ENCODE results near the gene CNTRL.
A peak's percentile ranks its signal among the peaks of the same experiment; 100 is the strongest.
"Not testable (repeated sequence)": the region's sequence is repeated elsewhere in the genome, so short reads cannot be mapped to it uniquely, and the experiment has no call there.

Gene CNTRL

DNA sequence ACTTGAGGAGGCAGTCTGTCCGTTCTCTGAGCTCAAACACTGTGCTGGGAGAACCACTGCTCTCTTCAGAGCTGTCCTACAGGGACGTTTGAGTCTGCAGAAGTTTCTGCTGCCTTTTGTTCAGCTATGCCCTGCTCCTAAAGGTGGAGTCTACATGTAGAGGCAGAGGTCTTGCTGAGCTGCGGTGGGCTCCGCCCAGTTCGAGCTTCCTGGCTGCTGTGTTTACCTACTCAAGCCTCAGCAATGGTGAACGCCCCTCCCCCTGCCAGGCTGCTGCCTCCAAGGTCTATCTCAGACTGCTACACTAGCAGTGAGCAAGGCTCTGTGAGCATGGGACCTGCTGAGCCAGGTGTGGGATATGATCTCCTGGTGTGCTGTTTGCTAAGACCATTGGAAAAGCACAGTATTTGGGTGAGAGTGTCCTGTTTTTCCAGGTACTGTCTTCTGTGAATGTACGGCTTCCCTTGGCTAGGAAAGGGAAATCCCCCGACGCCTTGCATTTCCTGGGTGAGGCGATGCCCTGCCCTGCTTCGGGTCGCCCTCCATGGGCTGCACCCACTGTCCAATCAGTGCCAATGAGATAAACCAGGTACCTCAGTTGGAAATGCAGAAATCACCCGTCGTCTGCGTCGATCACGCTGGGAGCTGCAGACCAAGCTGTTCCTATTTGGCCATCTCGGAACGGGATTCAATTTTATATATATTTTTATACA, 58.5 kb downstream of the CNTRL start:
- DNase-seq: no peak

- DNase-seq: no peak
These were observed 60.9 kb downstream of the CNTRL start for GRCh38 chr9:121135642-121136041.

DNA sequence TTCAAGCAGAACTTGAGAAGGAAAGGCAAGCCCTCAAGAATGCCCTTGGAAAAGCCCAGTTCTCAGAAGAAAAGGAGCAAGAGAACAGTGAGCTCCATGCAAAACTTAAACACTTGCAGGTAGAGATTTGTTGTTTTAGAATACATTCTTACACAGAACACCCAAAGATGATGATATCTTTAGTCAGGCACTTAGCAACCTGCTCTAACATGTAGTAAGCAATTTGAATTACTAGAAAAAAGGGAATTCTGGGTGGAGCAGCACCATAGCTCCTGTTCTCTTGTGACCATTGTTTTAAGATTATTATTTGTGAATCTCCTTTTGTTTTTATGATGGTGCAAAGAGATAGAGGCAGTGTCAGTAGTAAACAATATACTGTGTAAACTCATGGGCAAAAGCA, 63.8 kb downstream of the CNTRL start:
- DNase-seq: no peak

- no peak for DNase-seq
These were observed 64.2 kb downstream of the CNTRL start for GRCh38 chr9:121138973-121139372.

GRCh38 chr9:121140162-121140561, 65.4 kb downstream of the CNTRL start:
- no peak for DNase-seq

- DNase-seq: no peak
These were observed 66.6 kb downstream of the CNTRL start for GRCh38 chr9:121141306-121141705.

- peak; percentile 3 for DNase-seq
These were observed 67.0 kb downstream of the CNTRL start for GRCh38 chr9:121141706-121142105.

- DNase-seq: no peak
These were observed 69.0 kb downstream of the CNTRL start for GRCh38 chr9:121143771-121144170.

GRCh38 chr9:121144482-121144881, 69.7 kb downstream of the CNTRL start:
- no peak for DNase-seq

- DNase-seq: no peak
These were observed 75.4 kb downstream of the CNTRL start for GRCh38 chr9:121150188-121150587.

- no peak for DNase-seq
These were observed 78.9 kb downstream of the CNTRL start for GRCh38 chr9:121153642-121154041.

GRCh38 chr9:121154782-121155181, 80.0 kb downstream of the CNTRL start:
- DNase-seq: peak; percentile 10

GRCh38 chr9:121156263-121156731, 81.5 kb downstream of the CNTRL start:
- peak; percentile 98 for DNase-seq

DNA sequence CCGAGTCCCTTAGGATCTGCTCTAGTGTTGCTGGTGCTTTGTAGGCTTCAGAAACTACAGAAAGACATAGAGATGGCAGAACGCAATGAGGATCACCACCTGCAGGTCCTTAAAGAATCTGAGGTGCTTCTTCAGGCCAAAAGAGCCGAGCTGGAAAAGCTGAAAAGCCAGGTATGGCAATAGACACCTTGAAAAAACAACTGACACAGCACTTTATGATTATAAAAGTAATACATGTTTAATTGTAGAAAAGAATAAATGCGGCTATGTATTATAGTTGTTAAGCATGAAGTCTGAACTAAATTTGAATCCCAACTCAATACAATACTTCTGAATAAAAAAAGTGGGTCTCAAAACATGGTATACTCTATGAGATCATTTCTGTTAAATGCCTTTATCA, 83.2 kb downstream of the CNTRL start:
- no peak for DNase-seq

- DNase-seq: no peak
These were observed 85.3 kb downstream of the CNTRL start for GRCh38 chr9:121160025-121160424.

DNA sequence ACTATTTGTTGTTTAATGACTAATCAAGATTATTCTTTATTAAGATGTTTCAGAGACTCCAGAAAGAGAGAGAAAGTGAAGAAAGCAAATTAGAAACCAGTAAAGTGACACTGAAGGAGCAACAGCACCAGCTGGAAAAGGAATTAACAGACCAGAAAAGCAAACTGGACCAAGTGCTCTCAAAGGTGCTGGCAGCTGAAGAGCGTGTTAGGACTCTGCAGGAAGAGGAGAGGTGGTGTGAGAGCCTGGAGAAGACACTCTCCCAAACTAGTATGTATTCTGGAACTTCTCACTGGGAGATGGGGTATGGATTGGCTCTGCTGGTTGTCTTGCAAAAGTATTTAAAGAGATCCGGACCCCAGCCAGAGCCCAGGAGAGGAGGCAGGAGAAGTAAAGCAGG, 93.3 kb downstream of the CNTRL start:
- DNase-seq: no peak

DNA sequence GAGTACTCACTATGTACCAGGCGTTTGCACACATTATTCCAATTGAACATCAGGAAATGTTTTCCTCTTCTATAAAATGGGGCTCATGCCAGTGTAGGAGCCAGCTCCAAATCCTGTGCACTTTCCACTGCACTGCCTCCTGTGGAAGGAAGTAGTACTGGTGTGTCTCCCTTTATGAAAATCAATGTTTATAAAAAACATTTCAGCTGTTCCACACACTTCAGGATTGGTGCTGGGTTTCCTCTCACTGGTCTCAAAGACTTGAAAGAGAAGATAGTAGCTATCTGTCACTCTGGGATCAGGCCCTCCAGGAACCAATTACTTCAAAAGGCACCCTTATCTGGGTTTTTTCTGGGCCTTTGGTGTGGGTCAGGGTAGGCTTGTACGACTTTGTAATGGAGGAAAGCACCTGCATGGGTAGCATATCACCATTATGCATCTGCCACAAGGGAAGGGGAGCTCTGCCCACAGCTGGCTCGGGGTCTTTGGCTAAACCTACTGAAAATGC, 94.4 kb downstream of the CNTRL start:
- no peak for DNase-seq

GRCh38 chr9:121171236-121171635, 96.5 kb downstream of the CNTRL start:
- DNase-seq: no peak

DNA sequence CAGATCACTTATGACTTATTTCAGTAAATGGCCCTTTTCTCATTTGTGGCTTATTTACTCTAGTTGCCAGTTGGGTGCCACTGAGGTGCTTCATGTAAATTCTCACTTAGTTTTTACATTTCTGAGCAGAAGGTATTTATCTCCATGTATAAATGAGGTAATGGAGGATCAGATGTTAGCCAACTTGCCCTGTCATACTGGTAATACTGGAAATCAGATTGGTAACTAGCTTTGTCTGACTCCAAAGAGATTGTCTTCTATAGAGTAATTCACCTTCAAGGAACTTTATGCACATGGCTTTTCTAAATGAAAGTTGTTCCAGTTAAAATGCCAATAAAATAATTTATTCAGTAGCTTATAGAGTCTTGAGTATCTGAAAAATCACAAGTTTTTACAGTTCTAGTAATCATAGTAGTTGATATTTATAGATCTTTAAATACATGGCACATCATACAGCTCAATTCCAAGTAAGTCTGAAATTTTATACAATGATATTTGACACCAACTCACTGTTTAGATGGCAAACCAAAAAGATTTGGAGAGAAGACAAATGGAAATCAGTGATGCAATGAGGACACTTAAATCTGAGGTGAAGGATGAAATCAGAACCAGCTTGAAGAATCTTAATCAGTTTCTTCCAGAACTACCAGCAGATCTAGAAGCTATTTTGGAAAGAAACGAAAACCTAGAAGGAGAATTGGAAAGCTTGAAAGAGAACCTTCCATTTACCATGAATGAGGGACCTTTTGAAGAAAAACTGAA, 98.2 kb downstream of the CNTRL start:
- DNase-seq: no peak

DNA sequence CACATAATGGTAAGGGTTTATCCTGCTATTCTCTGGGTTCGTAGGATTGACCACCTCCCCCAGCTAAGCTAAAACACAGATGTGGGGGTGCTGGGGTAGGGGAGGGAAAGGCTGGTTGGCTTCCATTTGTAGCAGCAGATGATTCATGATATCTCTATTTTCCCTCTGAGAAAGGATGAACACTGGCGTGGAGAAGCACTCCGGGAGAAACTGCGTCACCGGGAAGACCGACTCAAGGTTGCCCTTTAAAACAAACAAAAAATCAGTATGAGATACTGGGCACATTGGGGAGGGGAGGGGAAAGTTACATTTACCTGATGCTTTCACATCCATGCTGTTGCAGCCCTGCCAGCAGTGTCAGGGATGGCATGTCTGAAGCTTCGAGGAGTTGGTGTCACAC, 98.7 kb downstream of the CNTRL start:
- no peak for DNase-seq

DNA sequence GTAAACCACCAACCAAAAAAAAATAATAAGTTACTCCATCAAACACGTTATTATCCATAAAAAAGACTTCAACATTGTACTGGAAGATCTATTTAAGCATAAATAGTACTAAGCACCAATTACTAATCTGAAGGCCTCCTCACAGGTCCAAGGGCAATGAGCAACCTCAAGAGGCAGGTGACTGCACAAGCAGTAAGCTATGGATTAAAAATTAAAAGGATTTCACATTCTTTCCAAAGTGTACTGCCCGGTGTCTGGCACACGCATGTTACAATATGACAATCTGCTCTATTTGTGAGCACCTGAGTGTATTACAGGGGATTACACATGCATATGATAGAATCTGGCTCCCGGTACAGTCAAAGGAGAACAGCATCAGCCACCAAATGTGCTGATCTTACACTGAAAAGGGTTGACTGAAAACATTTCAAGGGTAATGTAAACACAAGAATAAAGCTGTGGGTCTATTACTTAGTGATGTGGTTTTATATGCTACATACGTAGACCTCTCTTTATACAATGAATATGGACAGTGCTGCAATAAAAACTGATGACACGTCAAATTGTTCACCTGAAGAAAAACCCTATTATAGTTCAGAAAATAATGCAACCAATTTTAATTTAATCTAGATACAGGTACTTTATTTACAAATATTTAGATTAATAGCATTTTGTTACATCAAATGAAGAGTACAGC, 104.1 kb downstream of the CNTRL start:
- no peak for DNase-seq

GRCh38 chr9:121179373-121179721, 104.6 kb downstream of the CNTRL start:
- not testable (repeated sequence) for DNase-seq

GRCh38 chr9:121179930-121180681, 105.4 kb downstream of the CNTRL start:
- no peak for DNase-seq
